Epidermal melanocyte (primary cell): Measurements from ENCODE around the gene OR2W1.

Experiments
- DNase-seq: peaks from one replicate; pipeline ENCODE4 v3.0.0; 2011; ENCODE audit warnings: low spot score; ENCODE audit not compliant: insufficient read length

The OR2W1 gene

DNA sequence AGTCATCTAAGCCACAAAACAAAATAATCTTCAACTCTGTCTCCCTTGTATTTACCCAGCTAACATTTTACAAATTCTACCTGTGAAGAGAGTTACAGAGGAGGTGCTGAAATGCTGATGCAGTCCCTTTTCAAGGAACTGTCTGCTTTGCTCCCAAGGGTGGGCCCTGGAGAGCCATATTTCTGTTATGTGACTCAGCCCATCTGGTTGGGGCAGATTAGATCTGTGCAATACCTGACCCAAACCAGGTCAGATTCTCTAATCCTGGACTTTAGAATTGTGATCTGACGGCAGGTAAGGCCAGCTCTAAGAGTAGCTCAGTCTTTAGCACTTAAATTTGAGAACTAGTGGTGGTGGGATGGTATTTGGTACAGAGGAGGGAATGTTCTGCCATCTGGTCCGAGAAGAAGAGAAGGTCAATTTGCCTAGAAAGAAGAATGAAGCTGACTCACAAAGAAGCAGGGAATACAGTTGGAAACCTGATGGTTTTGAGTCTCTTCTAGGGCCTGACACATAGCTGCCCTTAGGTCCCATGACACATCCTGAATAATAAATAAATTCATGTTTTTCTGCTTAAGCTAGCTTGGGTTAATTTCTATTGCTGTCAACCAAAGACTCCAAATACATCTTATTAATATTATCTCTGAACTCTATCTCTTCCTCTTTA is 48.0 kb downstream of the OR2W1 start:
- DNase-seq, result no peak

DNA sequence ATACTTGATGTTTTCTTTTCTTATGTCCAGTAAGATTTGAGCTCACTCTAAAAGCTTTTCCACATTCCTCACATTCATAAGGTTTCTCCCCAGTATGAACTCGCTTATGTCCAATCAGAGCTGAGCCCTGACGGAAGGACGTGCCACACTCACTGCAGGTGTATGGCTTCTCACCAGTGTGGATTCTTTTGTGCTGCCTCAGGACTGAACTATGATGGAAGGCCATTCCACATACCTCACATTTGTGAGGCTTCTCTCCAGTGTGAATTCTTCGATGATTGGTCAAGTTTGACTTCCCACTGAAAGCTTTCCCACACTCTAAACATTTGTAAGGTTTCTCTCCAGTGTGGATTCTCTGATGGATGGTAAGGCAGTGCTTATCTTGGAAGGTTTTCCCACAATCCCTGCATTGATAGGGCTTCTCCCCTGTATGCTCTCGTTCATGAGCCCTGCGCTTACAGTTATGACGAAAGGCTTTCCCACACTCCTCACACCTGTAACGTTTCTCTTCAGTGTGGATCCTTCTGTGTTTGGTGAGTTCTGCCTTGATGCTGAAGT is 49.8 kb downstream of the OR2W1 start:
- DNase-seq, result no peak
